ENCODE measurements around the gene BNC2. TPM values are rescaled to one million over a fixed set of nuclear protein-coding genes. Genes with fewer than 3 reads are reported as not detected.

The BNC2 gene
- total RNA-seq, 2 experiments from 2014 or later, result not detected

GRCh38 chr9:16591092-16591491 is 279.4 kb downstream of the BNC2 start:
- BruUV-seq (replicated peaks), result no TSS peak
- no peaks in the 10 kb centered on the region for H3K79me2 ChIP-seq (ENCODE audit: insufficient read depth, low read depth, low read length)
- H3K4me3 ChIP-seq (ENCODE audit: low read depth, low read length, poor library complexity, severe bottlenecking), result no peak overlapping the region
- CTCF ChIA-PET (ENCODE audit: unreplicated experiment), result no interaction called here
- H2AFZ ChIP-seq (ENCODE audit: low read length), result no peak overlapping the region
- POLR2A ChIA-PET, result interaction anchor here (0.8 kb wide), 1 partner anchor 889 kb away, joined by 4 read pairs; no protein-coding TSS in a partner anchor
- TF ChIP-seq EZH2phosphoT487 (IDR thresholded peaks at IDR 0.05; ENCODE audit: borderline replicate concordance, low read depth, low read length) (no peak), CTCF (conservative IDR thresholded peaks at IDR 0.05; ENCODE audit: low read length) (no peak)
- no peak for DNase-seq (ENCODE audit: low spot score)
- no peak overlapping the region for H3K27ac ChIP-seq (ENCODE audit: low read depth, low read length, poor library complexity, severe bottlenecking)
- no peaks in the 10 kb centered on the region for H3K36me3 ChIP-seq (ENCODE audit: insufficient read depth, low read length)
- H3K4me1 ChIP-seq (ENCODE audit: insufficient read depth, low read length, poor library complexity, severe bottlenecking), result no peaks in the 10 kb centered on the region
- intact Hi-C loops (cut with micrococcal nuclease; ENCODE audit: unreplicated experiment), result no loop called here
- H3K9me2 ChIP-seq (ENCODE audit: insufficient read depth, low read length), result no peaks in the 10 kb centered on the region
- no peaks in the 10 kb centered on the region for H3K9me3 ChIP-seq (ENCODE audit: low read length)
- H4K20me1 ChIP-seq (ENCODE audit: insufficient read depth, low read length), result no peaks in the 10 kb centered on the region
- no peak overlapping the region for H3K4me2 ChIP-seq (ENCODE audit: low read length)

DNA sequence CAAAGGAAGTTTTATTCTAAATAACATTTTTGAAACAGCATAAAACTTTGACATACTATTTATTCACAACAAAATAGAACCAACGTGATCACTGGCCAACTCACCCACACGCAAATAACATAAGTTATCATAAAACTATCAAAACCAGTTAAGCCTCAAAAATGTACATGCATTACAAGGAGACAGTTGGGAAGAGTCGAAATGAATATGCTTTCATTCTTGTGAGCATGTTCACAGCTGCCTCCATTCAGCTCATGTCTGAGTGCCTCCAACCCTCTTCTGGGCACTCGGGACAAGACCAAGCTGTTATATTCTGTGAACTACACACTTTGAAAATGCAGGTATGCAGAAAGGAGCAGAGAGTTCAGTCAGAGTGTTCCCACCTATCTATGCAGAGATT is 284.9 kb downstream of the BNC2 start:
- ChIA-PET CTCF (ENCODE audit: unreplicated experiment) (no interaction called here), POLR2A (no interaction called here)
- H2AFZ ChIP-seq (ENCODE audit: low read length), result no peak overlapping the region
- H3K4me2 ChIP-seq (ENCODE audit: low read length), result no peak overlapping the region
- H3K79me2 ChIP-seq (ENCODE audit: insufficient read depth, low read depth, low read length), result no peaks in the 10 kb centered on the region
- no peaks in the 10 kb centered on the region for H3K36me3 ChIP-seq (ENCODE audit: insufficient read depth, low read length)
- no peak overlapping the region for H3K27ac ChIP-seq (ENCODE audit: low read depth, low read length, poor library complexity, severe bottlenecking)
- no peaks in the 10 kb centered on the region for H4K20me1 ChIP-seq (ENCODE audit: insufficient read depth, low read length)
- intact Hi-C loops (cut with micrococcal nuclease; ENCODE audit: unreplicated experiment), result no loop called here
- TF ChIP-seq EZH2phosphoT487 (IDR thresholded peaks at IDR 0.05; ENCODE audit: borderline replicate concordance, low read depth, low read length) (no peak), CTCF (conservative IDR thresholded peaks at IDR 0.05; ENCODE audit: low read length) (no peak)
- no peak overlapping the region for H3K4me3 ChIP-seq (ENCODE audit: low read depth, low read length, poor library complexity, severe bottlenecking)
- no peaks in the 10 kb centered on the region for H3K4me1 ChIP-seq (ENCODE audit: insufficient read depth, low read length, poor library complexity, severe bottlenecking)
- H3K9me3 ChIP-seq (ENCODE audit: low read length), result no peaks in the 10 kb centered on the region
- no peak for DNase-seq (ENCODE audit: low spot score)
- H3K9me2 ChIP-seq (ENCODE audit: insufficient read depth, low read length), result no peaks in the 10 kb centered on the region
- no TSS peak for BruUV-seq (replicated peaks)

- H3K4me3 ChIP-seq (ENCODE audit: low read depth, low read length, poor library complexity, severe bottlenecking), result no peak overlapping the region
- no TSS peak for BruUV-seq (replicated peaks)
- no peaks in the 10 kb centered on the region for H3K9me3 ChIP-seq (ENCODE audit: low read length)
- H4K20me1 ChIP-seq (ENCODE audit: insufficient read depth, low read length), result no peaks in the 10 kb centered on the region
- no peak for DNase-seq (ENCODE audit: low spot score)
- H3K4me2 ChIP-seq (ENCODE audit: low read length), result no peak overlapping the region
- POLR2A ChIA-PET, result no interaction called here
- H3K79me2 ChIP-seq (ENCODE audit: insufficient read depth, low read depth, low read length), result no peaks in the 10 kb centered on the region
- intact Hi-C loops (cut with micrococcal nuclease; ENCODE audit: unreplicated experiment), result no loop called here
- no peak for TF ChIP-seq CTCF (conservative IDR thresholded peaks at IDR 0.05; ENCODE audit: low read length)
- no peak for TF ChIP-seq EZH2phosphoT487 (IDR thresholded peaks at IDR 0.05; ENCODE audit: borderline replicate concordance, low read depth, low read length)
- H2AFZ ChIP-seq (ENCODE audit: low read length), result no peak overlapping the region
- H3K27ac ChIP-seq (ENCODE audit: low read depth, low read length, poor library complexity, severe bottlenecking), result no peak overlapping the region
- no peaks in the 10 kb centered on the region for H3K4me1 ChIP-seq (ENCODE audit: insufficient read depth, low read length, poor library complexity, severe bottlenecking)
- no peaks in the 10 kb centered on the region for H3K9me2 ChIP-seq (ENCODE audit: insufficient read depth, low read length)
- CTCF ChIA-PET (ENCODE audit: unreplicated experiment), result no interaction called here
- H3K36me3 ChIP-seq (ENCODE audit: insufficient read depth, low read length), result no peaks in the 10 kb centered on the region
These were observed 290.5 kb downstream of the BNC2 start for GRCh38 chr9:16579872-16580432.

Data from OCI-LY7 (cell line).